Hematopoietic multipotent progenitor cell treated with erythropoietin and hydrocortisone succinate and interleukin-3 and kit ligand, for 15 days (in vitro differentiated cells): ENCODE measurements around the gene THRA.

Source experiments
- DNase-seq: peaks from one replicate; pipeline ENCODE4 v3.0.0-alpha.2; 2015; ENCODE audit warnings: low spot score

The THRA gene

GRCh38 chr17:40026816-40027613 is 35.8 kb upstream of the THRA start:
- peak; percentile 86 for DNase-seq

DNA sequence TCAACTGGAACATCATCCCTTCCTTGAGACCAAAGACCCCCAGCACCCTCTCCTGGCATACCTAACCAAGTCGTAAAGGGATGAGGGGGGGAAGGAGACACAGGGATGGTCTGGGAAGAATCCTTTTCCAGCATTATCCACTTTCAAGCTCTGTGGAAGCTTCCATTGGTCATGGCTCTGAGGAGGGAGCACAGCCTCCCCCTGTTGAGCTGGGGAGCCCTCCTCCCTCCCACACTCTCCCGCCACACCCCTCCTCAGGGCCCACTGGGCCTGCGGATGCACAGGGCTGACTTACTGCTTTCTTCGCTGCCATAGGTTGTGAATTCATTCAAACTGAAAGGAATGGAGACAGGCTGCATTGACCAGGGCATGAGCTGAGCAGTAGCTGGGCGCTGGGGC is 35.2 kb upstream of the THRA start:
- no peak for DNase-seq

- no peak for DNase-seq
These were observed 34.2 kb upstream of the THRA start for GRCh38 chr17:40028595-40028994.

- no peak for DNase-seq
These were observed 31.1 kb upstream of the THRA start for GRCh38 chr17:40031706-40032105.

- no peak for DNase-seq
These were observed 30.1 kb upstream of the THRA start for GRCh38 chr17:40032322-40033320.

DNA sequence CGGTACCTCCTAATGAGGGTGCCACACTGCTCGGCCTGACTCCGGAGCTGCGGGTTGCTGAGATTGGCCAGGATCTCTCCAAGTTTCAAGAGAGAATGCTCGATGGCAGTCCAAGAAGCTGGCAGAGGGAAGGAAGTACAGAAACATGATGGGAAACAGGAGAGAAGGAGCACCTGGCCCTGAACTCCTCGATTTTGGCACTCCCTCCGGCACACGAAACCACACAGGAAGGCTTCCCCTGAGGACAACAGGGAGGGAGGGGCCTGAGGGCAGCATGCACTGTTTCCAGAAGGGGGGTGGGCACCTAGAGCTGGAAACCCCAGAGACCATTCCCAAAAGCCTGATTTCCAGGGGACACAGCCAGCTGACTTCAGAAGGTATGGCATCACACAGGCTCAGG is 29.4 kb upstream of the THRA start:
- no peak for DNase-seq

DNA sequence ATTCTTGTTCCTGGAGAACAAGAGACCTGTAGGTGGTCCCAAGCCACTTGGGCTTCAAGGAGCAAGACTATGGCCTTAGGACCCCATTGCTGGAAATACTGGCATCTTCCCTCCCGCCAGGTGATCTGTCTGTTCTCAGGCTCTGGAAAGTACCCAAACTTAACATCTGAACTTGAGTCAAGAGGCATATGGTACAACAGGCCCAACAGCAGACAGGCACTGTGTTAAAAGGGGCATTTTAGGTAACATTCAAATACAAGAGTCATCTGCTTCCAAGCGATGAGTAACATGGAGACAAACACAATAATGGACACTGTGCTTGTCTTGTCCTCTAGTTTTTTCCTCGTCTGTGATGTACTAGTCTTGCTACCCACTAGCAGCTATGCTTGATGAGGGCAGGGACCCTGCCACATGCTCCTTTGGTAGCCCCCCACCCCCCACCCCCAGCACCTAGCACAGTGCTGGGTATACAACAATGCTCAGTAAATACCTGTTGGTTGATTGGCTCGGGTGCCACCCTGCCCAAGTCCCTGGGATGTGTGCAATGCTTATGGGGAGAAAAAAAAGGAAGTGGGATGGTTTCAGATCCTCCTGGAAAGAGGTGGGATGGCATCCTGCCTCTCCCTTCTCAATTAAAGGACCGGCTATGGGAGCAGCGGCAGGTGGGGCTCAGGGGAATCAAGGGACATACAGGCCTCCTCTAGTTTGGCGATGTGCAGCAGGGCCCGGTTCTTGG is 28.2 kb upstream of the THRA start:
- no peak for DNase-seq

DNA sequence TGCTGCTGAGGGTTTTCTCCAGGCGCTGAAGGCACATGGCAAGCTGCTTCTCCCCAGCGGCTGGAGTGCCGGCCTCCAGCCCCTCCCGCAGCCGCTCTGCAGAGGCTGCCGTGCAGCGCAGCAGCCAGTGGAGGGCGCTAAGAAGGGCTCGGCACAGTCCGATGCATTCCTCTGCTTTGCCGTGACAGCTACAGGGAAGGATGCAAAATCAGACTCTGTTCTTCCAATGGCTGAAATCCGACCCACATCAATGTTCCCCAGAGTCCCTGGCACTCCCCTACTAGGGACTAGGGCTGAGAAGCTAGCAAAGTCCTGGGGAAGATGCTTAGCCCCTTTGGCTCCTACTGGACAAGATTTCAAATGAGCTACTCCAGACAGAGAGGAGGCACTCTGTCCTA is 27.6 kb upstream of the THRA start:
- DNase-seq, result no peak

DNA sequence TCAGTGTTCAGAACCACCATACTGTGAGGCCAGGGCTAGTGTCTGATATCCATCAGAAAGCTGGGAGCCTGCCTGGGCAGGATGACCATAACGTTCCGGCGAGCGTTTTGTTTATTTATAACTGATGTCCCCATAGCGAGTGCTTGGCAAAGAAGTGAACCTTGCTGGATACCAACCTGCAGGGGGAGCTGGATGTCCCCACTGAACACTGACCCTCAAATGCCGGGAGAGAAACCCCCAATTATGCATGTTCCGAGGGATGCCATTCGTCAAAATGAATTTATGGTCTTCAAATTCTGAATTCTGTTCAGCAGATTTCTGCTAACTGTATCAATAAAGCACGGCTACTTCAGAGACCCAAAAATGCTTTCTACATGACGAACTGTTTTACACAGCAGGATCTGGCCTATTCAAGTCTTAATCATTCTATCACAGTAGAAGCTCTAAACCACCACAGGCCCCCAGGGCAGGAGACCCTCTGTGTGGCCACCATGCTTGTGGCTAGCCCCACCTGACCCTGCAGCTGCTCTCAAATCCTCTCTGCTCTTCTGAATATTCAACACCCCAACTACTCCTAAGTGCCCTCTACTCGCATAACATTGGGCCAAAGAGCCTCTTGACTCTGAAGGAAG is 23.8 kb upstream of the THRA start:
- peak; percentile 30 for DNase-seq

DNA sequence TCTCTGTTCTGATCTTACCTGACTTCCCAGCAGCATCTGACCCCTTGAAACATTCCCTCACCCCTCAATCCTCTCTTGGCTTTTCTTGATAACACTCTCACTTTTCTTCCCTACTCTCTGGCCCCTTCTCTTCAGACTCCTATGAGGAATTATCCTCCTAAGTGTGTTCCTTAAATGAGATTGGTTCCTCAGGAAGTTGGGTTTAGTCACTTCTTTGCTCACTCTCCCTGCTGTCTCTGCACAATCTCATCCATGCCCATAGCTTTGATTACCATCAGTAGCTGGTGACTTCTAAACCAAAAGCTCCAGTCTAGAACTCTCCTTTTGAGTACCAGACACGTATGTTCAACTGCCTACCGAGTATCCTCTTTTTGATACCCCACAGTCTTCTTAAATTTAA is 21.6 kb upstream of the THRA start:
- no peak for DNase-seq

- no peak for DNase-seq
These were observed 6.3 kb upstream of the THRA start for GRCh38 chr17:40056379-40057015.

DNA sequence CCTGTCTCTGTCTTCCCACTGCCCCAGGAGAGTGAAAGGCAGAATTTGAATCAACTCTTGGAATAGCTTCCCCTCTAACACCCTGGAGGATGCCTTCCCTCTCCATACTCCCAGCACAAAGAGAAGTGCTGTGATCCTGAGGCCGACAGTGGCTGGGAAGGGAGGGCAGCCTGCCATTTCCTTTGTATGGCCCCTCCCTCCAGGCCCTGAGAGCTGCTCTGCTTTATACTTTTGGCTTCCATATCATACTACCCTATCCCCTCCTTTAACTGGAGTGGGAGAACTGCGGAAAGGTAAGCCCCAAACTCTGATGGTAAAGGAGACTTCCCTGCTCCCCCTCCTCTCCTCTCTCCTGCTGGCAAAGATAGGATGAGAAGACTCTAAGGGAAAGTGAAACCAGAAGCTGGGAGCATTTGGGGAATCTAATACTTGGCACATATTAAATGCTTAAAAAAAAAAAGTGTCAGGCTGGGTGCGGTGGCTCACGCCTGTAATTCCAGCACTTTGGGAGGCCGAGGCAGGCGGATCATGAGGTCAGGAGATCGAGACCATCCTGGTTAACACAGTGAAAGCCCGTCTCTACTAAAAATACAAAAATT is 4.5 kb upstream of the THRA start:
- no peak for DNase-seq

GRCh38 chr17:40058865-40059264 is 3.9 kb upstream of the THRA start:
- DNase-seq, result no peak

- DNase-seq, result no peak
These were observed 2.9 kb upstream of the THRA start for GRCh38 chr17:40059729-40060475.

DNA sequence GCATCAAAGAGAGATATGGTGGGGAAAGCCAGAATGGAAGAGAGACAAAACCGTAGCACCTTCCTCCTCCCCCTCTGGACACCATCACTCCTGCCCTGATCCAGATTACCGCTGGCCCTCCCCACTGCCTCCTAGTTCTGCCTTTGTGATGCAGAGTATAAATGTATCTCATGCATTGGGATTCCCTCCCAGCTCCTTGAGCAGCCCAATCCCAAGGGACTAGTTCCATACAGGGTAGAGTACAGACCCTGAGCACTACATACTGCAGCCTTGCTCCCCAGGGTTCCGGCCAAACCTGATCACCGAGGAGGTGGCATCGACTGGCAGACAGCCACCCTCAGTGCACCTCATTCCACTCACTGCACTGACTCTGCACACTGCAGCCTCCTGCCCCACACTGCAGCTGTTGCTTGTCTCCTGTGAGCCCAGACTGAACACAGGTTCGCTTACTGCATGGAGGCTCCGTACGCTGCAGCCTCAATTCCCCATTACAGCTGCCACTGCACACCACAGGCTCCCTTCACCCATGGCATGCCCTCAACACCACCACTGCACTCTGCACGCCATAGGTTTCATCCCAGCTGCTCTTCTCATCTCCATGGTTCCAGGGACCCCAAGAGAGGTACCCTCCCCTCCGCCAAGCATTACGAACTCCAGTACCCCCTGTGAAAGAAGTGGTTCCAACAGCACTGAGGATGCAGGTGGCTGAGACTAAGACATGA is 1.7 kb upstream of the THRA start:
- DNase-seq, result no peak

- DNase-seq, result no peak
These were observed 1.1 kb upstream of the THRA start for GRCh38 chr17:40061609-40062038.

GRCh38 chr17:40063187-40063771 is 514 bp downstream of the THRA start:
- DNase-seq, result no peak

- no peak for DNase-seq
These were observed 1.3 kb downstream of the THRA start for GRCh38 chr17:40063901-40064531.
